GM18909 (cell line): ENCODE results near the gene DHRSX.
"Not testable (repeated sequence)": the region's sequence is repeated elsewhere in the genome, so short reads cannot be mapped to it uniquely, and the experiment has no call there.

Experiments used
- ATAC-seq: cut with Tn5 transposase; IDR thresholded peaks from one replicate; pipeline ENCODE4 v1.9.1; 2021; ENCODE audit warnings: mild to moderate bottlenecking; ENCODE audit not compliant: unreplicated experiment, poor library complexity

DHRSX gene

GRCh38 chrX:2283111-2283859 lies 217.5 kb downstream of the DHRSX start:
- ATAC-seq: no peak

- ATAC-seq: no peak
Observed at GRCh38 chrX:2282490-2283090, 218.2 kb downstream of the DHRSX start.

GRCh38 chrX:2272337-2272736 lies 228.4 kb downstream of the DHRSX start:
- ATAC-seq: no peak

GRCh38 chrX:2271595-2271994 lies 229.2 kb downstream of the DHRSX start:
- ATAC-seq: not testable (repeated sequence)

- not testable (repeated sequence) for ATAC-seq
Observed at GRCh38 chrX:2270783-2271182, 230.0 kb downstream of the DHRSX start.

- ATAC-seq: no peak
Observed at GRCh38 chrX:2267890-2268289, 232.9 kb downstream of the DHRSX start.

GRCh38 chrX:2266445-2267349 lies 234.1 kb downstream of the DHRSX start:
- ATAC-seq: no peak

GRCh38 chrX:2265658-2266444 lies 234.9 kb downstream of the DHRSX start:
- not testable (repeated sequence) for ATAC-seq

GRCh38 chrX:2264179-2265030 lies 236.4 kb downstream of the DHRSX start:
- no peak for ATAC-seq

GRCh38 chrX:2263203-2263602 lies 237.6 kb downstream of the DHRSX start:
- ATAC-seq: no peak

- ATAC-seq: no peak
Observed at GRCh38 chrX:2262668-2263055, 238.1 kb downstream of the DHRSX start.

- no peak for ATAC-seq
Observed at GRCh38 chrX:2261831-2262667, 238.7 kb downstream of the DHRSX start.

GRCh38 chrX:2252331-2253065 lies 248.3 kb downstream of the DHRSX start:
- ATAC-seq: no peak

GRCh38 chrX:2251211-2251610 lies 249.6 kb downstream of the DHRSX start:
- no peak for ATAC-seq

GRCh38 chrX:2243913-2244460 lies 256.8 kb downstream of the DHRSX start:
- ATAC-seq: no peak

GRCh38 chrX:2242980-2243379 lies 257.8 kb downstream of the DHRSX start:
- no peak for ATAC-seq

GRCh38 chrX:2242326-2242725 lies 258.4 kb downstream of the DHRSX start:
- no peak for ATAC-seq

GRCh38 chrX:2241496-2241895 lies 259.3 kb downstream of the DHRSX start:
- not testable (repeated sequence) for ATAC-seq
